ENCODE results near the gene RHOA.
"Not testable (repeated sequence)": the region's sequence is repeated elsewhere in the genome, so short reads cannot be mapped to it uniquely, and the experiment has no call there.

The RHOA gene

DNA sequence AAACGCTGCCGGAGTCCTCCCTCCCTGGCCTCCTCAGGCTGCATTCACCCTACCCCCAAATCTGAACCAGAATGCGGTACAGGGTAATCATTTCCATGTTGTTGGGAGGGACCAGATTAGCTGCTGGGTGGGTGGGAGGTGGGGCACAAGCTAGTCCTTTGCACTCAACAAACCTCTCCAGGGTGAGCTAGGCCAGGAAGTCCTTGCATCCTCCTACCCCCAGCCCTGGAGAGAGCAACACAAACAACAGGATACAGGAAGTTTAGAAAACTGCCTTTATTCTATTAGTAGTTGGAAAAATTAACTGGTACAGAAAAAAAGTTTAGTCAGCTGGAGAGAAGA, 52.9 kb downstream of the RHOA start:
- DNase-seq, result peak in 1 of 2 experiments; percentile 50

GRCh38 chr3:49358217-49358883, 53.4 kb downstream of the RHOA start, which contains the start of gene GPX1:
TSS of gene GPX1 (minus strand) at chr3:49358353. CDS start at chr3:49358278, 75 bp downstream.
- peak; percentile 86 to 93 for DNase-seq

GRCh38 chr3:49357443-49358216, 54.1 kb downstream of the RHOA start:
- not testable (repeated sequence) for DNase-seq

DNA sequence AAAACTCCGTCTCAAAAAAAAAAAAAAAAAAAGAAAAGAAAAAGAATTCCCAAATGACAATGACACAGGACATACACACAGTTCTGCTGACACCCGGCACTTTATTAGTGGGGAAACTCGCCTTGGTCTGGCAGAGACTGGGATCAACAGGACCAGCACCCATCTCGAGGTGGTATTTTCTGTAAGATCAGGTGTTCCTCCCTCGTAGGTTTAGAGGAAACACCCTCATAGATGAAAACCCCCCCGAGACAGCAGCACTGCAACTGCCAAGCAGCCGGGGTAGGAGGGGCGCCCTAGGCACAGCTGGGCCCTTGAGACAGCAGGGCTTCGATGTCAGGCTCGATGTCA, 54.7 kb downstream of the RHOA start:
- not testable (repeated sequence) for DNase-seq

DNA sequence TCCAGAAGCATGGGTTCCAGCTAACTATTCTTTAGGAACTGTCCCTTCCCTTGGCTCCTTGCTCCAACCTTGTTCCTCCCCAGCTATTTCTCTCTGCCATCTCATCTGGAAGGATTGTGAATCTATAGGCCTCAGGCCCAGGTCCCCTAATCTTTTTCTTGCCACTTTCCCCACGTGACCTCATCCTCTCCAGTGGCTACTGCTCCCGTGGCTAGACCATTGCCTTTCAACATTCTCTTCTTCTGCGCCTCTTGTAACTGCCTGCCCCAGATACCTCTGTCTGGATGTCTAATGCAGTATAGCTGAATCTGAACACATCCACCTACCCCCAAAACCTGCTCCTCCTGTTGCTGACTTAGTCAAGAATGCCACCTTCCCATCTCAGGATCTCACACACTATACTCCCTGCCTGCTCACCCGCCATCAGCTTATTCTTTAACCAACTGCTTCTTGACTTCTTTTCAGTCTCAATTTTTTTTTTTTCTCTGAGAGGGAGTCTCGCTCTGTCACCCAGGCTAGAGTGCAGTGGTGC, 58.8 kb downstream of the RHOA start:
- no peak for DNase-seq

GRCh38 chr3:49352281-49352680, 59.5 kb downstream of the RHOA start:
- no peak for DNase-seq

- DNase-seq, result peak in 1 of 2 experiments; percentile 35
Measured at GRCh38 chr3:49351521-49352011, 60.2 kb downstream of the RHOA start.

- no peak for DNase-seq
Measured at GRCh38 chr3:49349348-49350114, 62.2 kb downstream of the RHOA start.

- DNase-seq, result not testable (repeated sequence)
Measured at GRCh38 chr3:49348361-49348760, 63.4 kb downstream of the RHOA start.

DNA sequence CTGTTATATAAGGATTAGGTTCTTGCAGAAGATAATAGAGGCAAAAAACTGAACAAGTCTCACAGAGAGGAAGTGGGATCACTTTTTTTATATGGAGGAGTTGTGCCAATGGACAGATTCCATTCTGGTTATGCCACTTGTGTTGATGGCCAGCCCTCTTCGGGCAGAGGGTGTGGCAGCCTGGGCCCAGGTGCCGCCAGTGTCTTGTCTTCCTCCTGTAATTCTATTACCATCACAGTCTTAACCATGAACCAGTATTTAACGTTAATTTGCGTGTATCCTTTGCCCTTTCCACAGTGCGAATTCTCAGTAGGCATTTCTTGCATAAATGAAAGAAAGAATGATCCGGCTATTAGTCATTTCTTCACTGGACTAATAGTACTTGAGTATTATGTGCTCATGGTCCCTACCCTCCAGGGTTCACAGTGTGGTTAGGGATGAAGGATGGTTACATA, 65.0 kb downstream of the RHOA start:
- no peak for DNase-seq

- peak; percentile 35 to 62 for DNase-seq
Measured at GRCh38 chr3:49343163-49343562, 68.6 kb downstream of the RHOA start.

GRCh38 chr3:49341996-49342395, 69.8 kb downstream of the RHOA start:
- no peak for DNase-seq

DNA sequence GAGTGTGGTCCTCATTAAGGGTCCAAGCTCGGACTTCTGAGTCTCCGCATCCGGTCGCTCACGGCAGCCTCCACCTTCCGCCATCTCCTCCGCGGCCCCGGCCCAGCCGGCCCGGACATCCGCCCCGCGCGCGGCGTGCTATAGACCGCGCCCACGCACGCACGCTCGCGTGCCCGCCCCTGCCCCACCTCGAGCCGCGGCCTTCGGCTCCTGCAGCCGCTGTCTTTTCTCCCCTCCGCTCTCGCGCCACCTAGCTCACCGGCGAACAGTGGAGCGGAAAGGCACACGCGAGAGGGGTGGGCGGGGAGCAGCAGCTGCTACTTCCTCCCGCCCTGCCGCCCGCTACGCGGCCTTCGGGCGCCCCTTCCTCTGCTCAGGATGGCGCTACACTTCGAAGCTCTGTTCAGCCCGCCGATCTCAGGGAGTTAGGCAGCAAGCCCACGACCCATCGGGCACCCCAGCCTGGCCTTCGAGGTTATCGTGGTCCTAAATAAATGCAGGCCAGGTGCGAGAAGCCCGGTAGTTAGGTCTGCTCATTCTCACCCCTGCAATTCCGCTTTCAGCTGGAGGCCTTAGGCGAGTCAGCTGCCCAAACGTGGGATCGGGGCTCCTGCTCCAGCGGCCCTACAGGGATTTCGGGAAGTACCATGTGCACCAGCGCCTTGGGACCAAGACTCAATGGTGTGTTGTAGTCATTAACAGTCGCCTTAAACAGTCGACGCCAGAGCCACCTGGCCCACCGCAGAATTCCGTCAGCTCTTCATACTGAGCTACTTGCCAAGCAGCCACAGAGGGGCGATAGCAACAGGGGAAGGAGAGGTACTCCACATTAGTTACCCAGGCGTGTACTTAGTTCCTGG, 71.6 kb downstream of the RHOA start, which contains the start of gene USP4:
Gene USP4, minus strand, starts transcription at position 113 of the 860 bp plus-strand sequence. Its CDS starts 29 bp downstream, at position 84.
- DNase-seq, result peak; percentile 94 to 95

- DNase-seq, result peak; percentile 40 to 64
Measured at GRCh38 chr3:49339581-49339940, 72.2 kb downstream of the RHOA start.

DNA sequence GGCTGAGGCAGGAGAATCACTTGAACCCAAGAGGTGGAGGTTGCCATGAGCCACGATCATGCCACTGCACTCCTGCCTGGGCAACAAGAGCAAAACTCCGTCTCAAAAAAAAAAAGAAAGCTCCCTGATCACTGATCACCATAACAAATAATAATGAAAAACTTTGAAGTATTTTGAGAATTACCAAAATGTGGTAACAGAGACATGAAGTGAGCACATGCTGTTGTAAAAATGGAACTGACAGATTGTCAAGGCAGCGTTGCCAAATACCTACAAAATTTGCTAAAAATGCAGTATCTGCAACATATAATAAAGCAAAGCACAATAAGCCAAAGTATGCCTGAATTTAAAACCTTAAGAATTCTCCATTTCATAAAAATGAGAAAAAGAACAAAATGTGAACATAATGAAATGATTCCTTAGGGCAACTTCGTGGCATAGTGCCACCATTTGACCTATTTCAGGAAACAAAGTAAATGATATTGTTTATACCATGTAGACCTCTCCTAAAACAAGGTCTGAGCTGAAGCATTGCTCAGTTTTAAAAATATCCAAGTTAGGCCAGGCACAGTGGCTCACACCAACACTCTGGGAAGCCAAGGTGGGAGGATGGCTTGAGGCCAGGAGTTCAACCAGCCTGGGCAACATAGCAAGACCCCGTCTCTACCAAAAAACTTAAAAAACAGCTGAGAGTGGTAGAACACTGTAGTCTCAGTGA, 77.7 kb downstream of the RHOA start:
- DNase-seq, result no peak

GRCh38 chr3:49333091-49333490, 78.7 kb downstream of the RHOA start:
- DNase-seq, result peak in 1 of 2 experiments; percentile 25

DNA sequence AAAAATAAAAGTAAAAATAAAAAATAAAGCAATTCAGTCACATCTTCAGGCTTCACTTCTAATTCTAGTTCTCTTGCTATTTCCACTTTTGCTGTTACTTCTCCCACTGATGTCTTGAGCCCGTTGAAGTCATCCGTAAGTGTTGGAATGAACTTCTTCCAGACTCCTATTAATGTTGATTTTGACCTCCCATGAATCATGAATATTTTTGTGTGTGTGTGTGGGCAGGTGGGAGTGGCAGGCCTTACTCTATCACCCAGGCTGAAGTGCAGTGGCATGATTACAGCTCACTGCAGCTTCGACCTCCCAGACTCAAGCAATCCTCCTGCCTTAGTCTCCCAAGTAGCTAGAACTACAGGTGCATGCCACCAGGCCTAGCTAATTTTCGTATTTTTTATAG, 82.6 kb downstream of the RHOA start:
- no peak for DNase-seq

DNA sequence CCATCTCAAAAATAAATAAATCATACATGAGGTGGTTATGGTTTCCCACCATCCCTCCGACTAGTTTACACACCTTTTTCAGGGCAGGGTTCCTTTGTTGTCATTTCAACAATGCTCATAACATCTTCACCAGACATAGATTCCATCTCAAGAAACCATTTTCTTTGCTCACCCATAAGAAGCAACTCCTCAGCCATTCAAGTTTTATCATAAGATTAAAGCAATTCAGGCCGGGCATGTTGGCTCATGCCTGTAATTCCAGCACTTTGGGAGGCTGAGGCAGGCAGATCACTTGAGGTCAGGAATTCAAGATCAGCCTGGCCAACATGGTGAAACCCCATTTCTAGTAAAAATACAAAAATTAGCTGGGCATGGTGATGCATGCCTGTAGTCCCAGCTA, 83.4 kb downstream of the RHOA start:
- DNase-seq, result not testable (repeated sequence)

- no peak for DNase-seq
Measured at GRCh38 chr3:49327485-49327884, 84.3 kb downstream of the RHOA start.

GRCh38 chr3:49324768-49325167, 87.0 kb downstream of the RHOA start:
- no peak for DNase-seq

GRCh38 chr3:49316696-49317457, 94.9 kb downstream of the RHOA start:
- DNase-seq, result no peak
